Endothelial cell of umbilical vein (primary cell): ENCODE results near the gene ARID5A. TPM values are rescaled to one million over a fixed set of nuclear protein-coding genes. Genes with fewer than 3 reads are reported as not detected.

Experiments
- BruUV-seq: library from RNA; stranded (reverse); fragments of 400-500 nt; replicated peaks from 2 replicates; lab custom pipeline; 2021; lab: Mats Ljungman, UMichigan
- CTCF ChIA-PET: fragments of 300-600, 350-600 bp; sonication (Branson Sonifier 250); formaldehyde crosslinking; loops from one replicate; lab custom pipeline; 2021; ENCODE audit warnings: antibody characterized with exemption, inconsistent platforms; lab: Charles Lee
- POLR2A ChIA-PET: fragments of 300-600, 350-600 bp; sonication (Branson Sonifier 250); formaldehyde crosslinking; loops from one replicate; lab custom pipeline; 2021; ENCODE audit warnings: antibody characterized with exemption, inconsistent platforms; lab: Charles Lee
- DNase-seq: peaks from one replicate; pipeline ENCODE4 v3.0.0-alpha.2; 2011; ENCODE audit warnings: low read depth, low spot score
- FAIRE-seq: peaks from 2 replicates; lab custom pipeline; 2011; peaks lifted over from hg19 to GRCh38; lab: Jason Lieb, UNC
- H2AFZ ChIP-seq: 2 replicates; pipeline ENCODE4 v1.6.0; 2012; ENCODE audit warnings: low read depth, low read length, control low read depth, inconsistent platforms
- H3K27ac ChIP-seq: 2 replicates; pipeline ENCODE4 v1.5.1; 2011; ENCODE audit warnings: low read depth, mild to moderate bottlenecking, control low read depth, low read length, moderate library complexity; ENCODE audit not compliant: insufficient read depth
- H3K27me3 ChIP-seq, 2 experiments: 2 replicates each; pipeline versions ENCODE4 v1.6.0 to v1.6.1; 2011; ENCODE audit warnings: low read length in 2 of 2, mixed read lengths in 1 of 2; ENCODE audit not compliant: control insufficient read depth in 2 of 2, insufficient read depth in 2 of 2
- H3K36me3 ChIP-seq, 2 experiments: 2 replicates in 1 of 2; 3 replicates in 1 of 2; pipeline ENCODE4 v1.5.1; 2011; ENCODE audit warnings: low read length in 2 of 2, mild to moderate bottlenecking in 1 of 2, moderate library complexity in 1 of 2; ENCODE audit not compliant: control insufficient read depth in 2 of 2, insufficient read depth in 2 of 2; ENCODE audit errors: extremely low read depth in 1 of 2
- H3K4me1 ChIP-seq: 3 replicates; pipeline ENCODE4 v1.5.1; 2011; ENCODE audit warnings: mild to moderate bottlenecking, low read length; ENCODE audit not compliant: control insufficient read depth, insufficient read depth; ENCODE audit errors: extremely low read depth
- H3K4me2 ChIP-seq: 2 replicates; pipeline ENCODE4 v1.6.1; 2011; ENCODE audit warnings: low read length, control low read depth, mixed read lengths; ENCODE audit not compliant: insufficient read depth
- H3K4me3 ChIP-seq, 3 experiments: fragments of 200-600 bp in 1 of 3; sonication (generic), shearing (Covaris generic) in 1 of 3; replicated peaks in 1 of 3; 2 replicates each; pipeline ENCODE4 v1.5.1; 2011 to 2016; ENCODE audit warnings: control low read depth in 3 of 3, low read length in 3 of 3, mild to moderate bottlenecking in 2 of 3, inconsistent platforms in 1 of 3, low read depth in 1 of 3, moderate library complexity in 1 of 3; ENCODE audit not compliant: insufficient read depth in 1 of 3
- H3K79me2 ChIP-seq: 2 replicates; pipeline ENCODE4 v1.6.0; 2012; ENCODE audit warnings: low read length, inconsistent platforms; ENCODE audit not compliant: control insufficient read depth, insufficient read depth
- H3K9ac ChIP-seq: replicated peaks from 2 replicates; pipeline ENCODE3; 2011; ENCODE audit warnings: low read length, control low read depth; ENCODE audit not compliant: insufficient read depth; ENCODE audit errors: extremely low read depth
- H3K9me1 ChIP-seq: replicated peaks from 3 replicates; pipeline ENCODE4 v1.6.0; 2011; ENCODE audit warnings: mild to moderate bottlenecking, low read length; ENCODE audit not compliant: control insufficient read depth, insufficient read depth; ENCODE audit errors: extremely low read depth
- H3K9me3 ChIP-seq: replicated peaks from 2 replicates; pipeline ENCODE4 v1.5.1; 2012; ENCODE audit warnings: low read length, inconsistent platforms; ENCODE audit not compliant: control insufficient read depth, insufficient read depth
- H4K20me1 ChIP-seq: replicated peaks from 2 replicates; pipeline ENCODE3; 2011; ENCODE audit warnings: mild to moderate bottlenecking, low read length; ENCODE audit not compliant: control insufficient read depth, insufficient read depth; ENCODE audit errors: extremely low read depth
- CTCF ChIP-seq, 2 donors: IDR thresholded peaks; 1 replicate in 1 of 2; 2 replicates in 1 of 2; pipeline ENCODE4 v1.5.1; 2011; ENCODE audit warnings: low read length in 2 of 2, mild to moderate bottlenecking in 2 of 2, moderate library complexity in 2 of 2, control low read depth in 1 of 2, inconsistent platforms in 1 of 2, low read depth in 1 of 2; ENCODE audit not compliant: insufficient read depth in 1 of 2; ENCODE audit errors: extremely low read depth in 1 of 2
- EZH2 ChIP-seq: IDR thresholded peaks from 2 replicates; pipeline ENCODE4 v1.6.1; 2012; ENCODE audit warnings: borderline replicate concordance, low read depth, mild to moderate bottlenecking, moderate library complexity, low read length, inconsistent platforms; ENCODE audit not compliant: severe bottlenecking
- FOS ChIP-seq: IDR thresholded peaks from 2 replicates; pipeline ENCODE4 v1.6.1; 2011; ENCODE audit warnings: mild to moderate bottlenecking, low read length, moderate library complexity, borderline replicate concordance; ENCODE audit not compliant: insufficient read depth
- POLR2A ChIP-seq: IDR thresholded peaks from 2 replicates; pipeline ENCODE4 v1.6.1; 2012; ENCODE audit warnings: low read depth, mild to moderate bottlenecking, control low read depth, low read length
- dilution Hi-C: fragments of 300-500 bp; cut with MboI; formaldehyde crosslinking; loops from one replicate; pipeline ENCODE4 v1.15.0; 2019; ENCODE audit warnings: low sequenced_read_pairs; ENCODE audit not compliant: extremely low pct_ligation_motif_present
- intact Hi-C: fragments of 100-400 bp; cut with micrococcal nuclease; formaldehyde crosslinking; loops from one replicate; pipeline ENCODE4 v1.10.0; 2022
- polyA plus RNA-seq, 4 experiments: library from polyadenylated mRNA; depleted of rRNA in 3 of 4; stranded (reverse) in 3 of 4; unstranded in 1 of 4; fragments of >200 nt; gene quantifications; 2 replicates each; pipeline versions ENCODE4 v1.2.1 to v1.2.3, GENCODE V29; 2011 to 2012; ENCODE audit warnings: missing spikeins in 1 of 4
- total RNA-seq: library from RNA; stranded (reverse); gene quantifications from 2 replicates; pipeline ENCODE4 v1.2.3, GENCODE V29; 2021

The ARID5A gene
- total and polyA plus RNA-seq, 2 donors (not counting 3 experiments of a cell fraction or from before 2014, with no cell fraction given) = 18.0 to 24.7 TPM

- peak; percentile 19 for TF ChIP-seq FOS
- no peak for TF ChIP-seq POLR2A
- TF ChIP-seq EZH2 = no peak
- Histone ChIP-seq H3K79me2 (no peaks in the 10 kb centered on the region), H3K27me3 (no peaks in the 10 kb centered on the region), H3K27ac (peak overlapping the region; percentile 77), H3K36me3 (no peaks in the 10 kb centered on the region), H3K9me3 (no peaks in the 10 kb centered on the region), H4K20me1 (no peaks in the 10 kb centered on the region), H2AFZ (peak overlapping the region; percentile 65), H3K4me3 (peak overlapping the region; percentile 17 to 53 (median 50)), H3K9ac (peak overlapping the region; percentile 62), H3K9me1 (no peaks in the 10 kb centered on the region), H3K4me2 (peak overlapping the region; percentile 80), H3K4me1 (peaks cover 36% of the 10 kb centered on the region)
- FAIRE-seq (peak; percentile 84), DNase-seq (peak; percentile 75)
- intact Hi-C loops = loop anchor here (1.0 to 5.0 kb wide), 3 partner anchors 19 to 214 kb away; partner anchors contain the start of gene LMAN2L
- ChIA-PET CTCF (interaction anchor here (0.6 to 3.6 kb wide), 15 partner anchors 10 to 535 kb away, joined by 3 to 101 read pairs (median 4); partner anchors contain the start of genes ARID5A and CNNM3), POLR2A (interaction anchor here (1.4 kb wide), 1 partner anchor 9 kb away, joined by 7 read pairs; no protein-coding TSS in a partner anchor)
- no TSS peak for BruUV-seq
- dilution Hi-C loops = no loop called here
Observed at GRCh38 chr2:96528006-96528699, 8.4 kb upstream of the ARID5A start.

GRCh38 chr2:96528700-96529375 lies 7.7 kb upstream of the ARID5A start:
- CTCF ChIA-PET = interaction anchor here (0.6 to 3.6 kb wide), 12 partner anchors 9 to 536 kb away, joined by 3 to 101 read pairs (median 5); partner anchors contain the start of genes ARID5A and CNNM3
- Histone ChIP-seq H3K9me3 (no peaks in the 10 kb centered on the region), H4K20me1 (no peaks in the 10 kb centered on the region), H3K9me1 (no peaks in the 10 kb centered on the region), H3K4me1 (peaks cover 36% of the 10 kb centered on the region), H3K4me3 (no peak overlapping the region), H3K4me2 (peak overlapping the region; percentile 80), H3K79me2 (no peaks in the 10 kb centered on the region), H2AFZ (peak overlapping the region; percentile 65), H3K27me3 (no peaks in the 10 kb centered on the region), H3K27ac (peak overlapping the region; percentile 50), H3K36me3 (no peaks in the 10 kb centered on the region), H3K9ac (peak overlapping the region; percentile 62)
- dilution Hi-C loops = no loop called here
- intact Hi-C loops = loop anchor here (1.0 to 5.0 kb wide), 3 partner anchors 20 to 213 kb away; partner anchors contain the start of gene LMAN2L
- no peak for DNase-seq
- no TSS peak for BruUV-seq
- POLR2A ChIA-PET = interaction anchor here (1.4 kb wide), 1 partner anchor 8 kb away, joined by 7 read pairs; no protein-coding TSS in a partner anchor
- TF ChIP-seq EZH2 (no peak), CTCF (IDR thresholded peaks at IDR 0.05; ENCODE audit: extremely low read depth in 1 of 2, insufficient read depth in 1 of 2, low read depth in 1 of 2, low read length in 2 of 2) (peak in 1 of 2 donors; percentile 8)
- peak; percentile 48 for FAIRE-seq
